Chondrocyte (in vitro differentiated cells): ENCODE results near the gene GFPT2. TPM values are rescaled to one million over a fixed set of nuclear protein-coding genes. Genes with fewer than 3 reads are reported as not detected.

Experiments
- DNase-seq: peaks from one replicate; pipeline ENCODE4 v3.0.0; 2021; ENCODE audit warnings: mixed read lengths, low spot score
- H3K27ac Mint-ChIP-seq: one replicate; pipeline ENCODE4 v1.8.0; 2021; ENCODE audit warnings: mild to moderate bottlenecking, moderate library complexity, mixed read lengths; ENCODE audit not compliant: unreplicated experiment
- H3K27me3 Mint-ChIP-seq: 2 replicates; pipeline ENCODE4 v1.8.0; 2021; ENCODE audit warnings: low read depth, mixed read lengths
- H3K36me3 Mint-ChIP-seq: 2 replicates; pipeline ENCODE4 v1.8.0; 2021; ENCODE audit warnings: low read depth, mixed read lengths
- H3K4me1 Mint-ChIP-seq: 2 replicates; pipeline ENCODE4 v1.8.0; 2021; ENCODE audit warnings: low read depth, mild to moderate bottlenecking, mixed read lengths
- H3K4me3 Mint-ChIP-seq: one replicate; pipeline ENCODE4 v1.8.0; 2021; ENCODE audit warnings: mild to moderate bottlenecking, moderate library complexity, mixed read lengths; ENCODE audit not compliant: unreplicated experiment
- H3K9me3 Mint-ChIP-seq: 2 replicates; pipeline ENCODE4 v1.8.0; 2021; ENCODE audit warnings: low read depth, mixed read lengths
- CTCF ChIP-seq: fragments of 200-600 bp; sonication (generic); IDR thresholded peaks from 2 replicates; pipeline ENCODE4 v1.5.0; 2021; ENCODE audit warnings: antibody characterized with exemption, mild to moderate bottlenecking, moderate library complexity
- total RNA-seq: library from RNA; stranded (reverse); gene quantifications from 3 replicates; pipeline ENCODE4 v1.2.1, GENCODE V29; 2021

GFPT2 gene
- total RNA-seq, 1 donor from 2014 or later: 16.8 TPM

DNA sequence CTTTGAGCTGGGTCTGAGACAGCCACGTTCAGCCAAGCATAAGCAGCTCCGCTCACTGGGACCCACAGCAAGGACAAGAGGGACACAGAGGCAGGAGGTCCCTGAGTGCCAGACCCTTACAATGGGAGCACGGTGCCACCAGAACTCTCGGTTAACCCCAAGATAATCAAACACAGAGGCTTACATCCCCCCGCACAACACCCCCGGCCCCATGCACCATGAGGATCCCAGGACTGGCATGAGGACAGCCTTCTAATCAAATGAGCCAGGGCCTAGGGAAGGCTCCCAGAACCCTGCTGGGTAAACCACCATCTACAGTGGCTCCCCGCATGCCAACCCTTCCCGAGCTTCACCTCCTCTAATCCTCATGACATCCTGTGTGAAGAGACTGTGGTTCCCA lies 7.4 kb downstream of the GFPT2 start:
- Mint-ChIP-seq H3K36me3 (no peaks in the 10 kb centered on the region), H3K27ac (no peak overlapping the region), H3K4me3 (no peak overlapping the region), H3K9me3 (no peaks in the 10 kb centered on the region), H3K27me3 (no peaks in the 10 kb centered on the region), H3K4me1 (peaks cover 35% of the 10 kb centered on the region)
- no peak for TF ChIP-seq CTCF
- peak; percentile 59 for DNase-seq

GRCh38 chr5:180345186-180345585 lies 8.0 kb downstream of the GFPT2 start:
- H3K9me3 Mint-ChIP-seq: no peaks in the 10 kb centered on the region
- peak; percentile 85 for DNase-seq
- peaks cover 32% of the 10 kb centered on the region for H3K4me1 Mint-ChIP-seq
- no peak overlapping the region for H3K4me3 Mint-ChIP-seq
- H3K27ac Mint-ChIP-seq: no peak overlapping the region
- H3K36me3 Mint-ChIP-seq: no peaks in the 10 kb centered on the region
- no peaks in the 10 kb centered on the region for H3K27me3 Mint-ChIP-seq
- no peak for TF ChIP-seq CTCF

- H3K36me3 Mint-ChIP-seq: no peaks in the 10 kb centered on the region
- H3K27me3 Mint-ChIP-seq: no peaks in the 10 kb centered on the region
- no peak for TF ChIP-seq CTCF
- no peak overlapping the region for H3K27ac Mint-ChIP-seq
- peaks cover 34% of the 10 kb centered on the region for H3K4me1 Mint-ChIP-seq
- H3K4me3 Mint-ChIP-seq: no peak overlapping the region
- peak; percentile 77 for DNase-seq
- H3K9me3 Mint-ChIP-seq: no peaks in the 10 kb centered on the region
Observed at GRCh38 chr5:180344696-180344999, 8.5 kb downstream of the GFPT2 start.

GRCh38 chr5:180343831-180344695 lies 9.1 kb downstream of the GFPT2 start:
- TF ChIP-seq CTCF: no peak
- Mint-ChIP-seq H3K27me3 (no peaks in the 10 kb centered on the region), H3K27ac (peak overlapping the region; percentile 86), H3K4me3 (no peak overlapping the region), H3K9me3 (no peaks in the 10 kb centered on the region), H3K36me3 (no peaks in the 10 kb centered on the region), H3K4me1 (peaks cover 37% of the 10 kb centered on the region)
- DNase-seq: peak; percentile 25

- TF ChIP-seq CTCF: no peak
- peak; percentile 91 for DNase-seq
- Mint-ChIP-seq H3K36me3 (no peaks in the 10 kb centered on the region), H3K4me3 (peak overlapping the region; percentile 55), H3K4me1 (peaks cover 37% of the 10 kb centered on the region), H3K27me3 (no peaks in the 10 kb centered on the region), H3K27ac (peak overlapping the region; percentile 86), H3K9me3 (no peaks in the 10 kb centered on the region)
Observed at GRCh38 chr5:180343110-180343830, 9.9 kb downstream of the GFPT2 start.
